GM08714 (cell line): ENCODE data around the gene PSMB10.
A peak's percentile ranks its signal among the peaks of the same experiment; 100 is the strongest.
"Not testable (repeated sequence)": the region's sequence is repeated elsewhere in the genome, so short reads cannot be mapped to it uniquely, and the experiment has no call there.

ENCODE experiments used
- H3K4me3 ChIP-seq: fragments of 200-500 bp; sonication (Bioruptor generic); 2 replicates; pipeline ENCODE4 v1.5.1; 2014; ENCODE audit warnings: mild to moderate bottlenecking, low read length, inconsistent platforms
- ZNF274 ChIP-seq: IDR thresholded peaks from 2 replicates; pipeline ENCODE4 v1.6.1; 2012; ENCODE audit warnings: mild to moderate bottlenecking, low read depth, low read length

The PSMB10 gene

GRCh38 chr16:67915831-67916723 lies 20.6 kb downstream of the PSMB10 start:
- no peak overlapping the region for H3K4me3 ChIP-seq
- no peak for TF ChIP-seq ZNF274

GRCh38 chr16:67915496-67915769 lies 21.2 kb downstream of the PSMB10 start:
- not testable (repeated sequence) for H3K4me3 ChIP-seq

- no peak for TF ChIP-seq ZNF274
- no peak overlapping the region for H3K4me3 ChIP-seq
Measured at GRCh38 chr16:67914758-67915495, 21.7 kb downstream of the PSMB10 start.

GRCh38 chr16:67910158-67910557 lies 26.5 kb downstream of the PSMB10 start:
- TF ChIP-seq ZNF274, result no peak
- H3K4me3 ChIP-seq, result no peak overlapping the region

- TF ChIP-seq ZNF274, result no peak
Measured at GRCh38 chr16:67909056-67909742, 27.5 kb downstream of the PSMB10 start.

GRCh38 chr16:67907397-67908180 lies 29.1 kb downstream of the PSMB10 start:
- H3K4me3 ChIP-seq, result no peak overlapping the region
- TF ChIP-seq ZNF274, result no peak

More at GRCh38 chr16:67909056-67909742, 27.5 kb downstream of the PSMB10 start:
- H3K4me3 ChIP-seq, result no peak overlapping the region

GRCh38 chr16:67902831-67903230 lies 33.8 kb downstream of the PSMB10 start:
- no peak overlapping the region for H3K4me3 ChIP-seq
- no peak for TF ChIP-seq ZNF274

- no peak for TF ChIP-seq ZNF274
- no peak overlapping the region for H3K4me3 ChIP-seq
Measured at GRCh38 chr16:67901734-67902133, 34.9 kb downstream of the PSMB10 start.

GRCh38 chr16:67897231-67897630 lies 39.4 kb downstream of the PSMB10 start:
- no peak for TF ChIP-seq ZNF274
- no peak overlapping the region for H3K4me3 ChIP-seq

GRCh38 chr16:67893743-67894399 lies 42.8 kb downstream of the PSMB10 start:
- peak overlapping the region; percentile 92 for H3K4me3 ChIP-seq
- TF ChIP-seq ZNF274, result no peak

- peak within 1 kb of the TSS; percentile 92 for H3K4me3 ChIP-seq
- TF ChIP-seq ZNF274, result no peak
Measured at GRCh38 chr16:67892899-67893742, 43.5 kb downstream of the PSMB10 start, which contains the start of gene PSKH1. TSS of gene PSKH1 (plus strand) at chr16:67893254. CDS start at chr16:67908750, 15,496 bp downstream.

- no peak for TF ChIP-seq ZNF274
- peak overlapping the region; percentile 81; the same call in 1 of the 2 replicates for H3K4me3 ChIP-seq
Measured at GRCh38 chr16:67892375-67892774, 44.3 kb downstream of the PSMB10 start.
